ENCODE results near the gene CINP.

DNA sequence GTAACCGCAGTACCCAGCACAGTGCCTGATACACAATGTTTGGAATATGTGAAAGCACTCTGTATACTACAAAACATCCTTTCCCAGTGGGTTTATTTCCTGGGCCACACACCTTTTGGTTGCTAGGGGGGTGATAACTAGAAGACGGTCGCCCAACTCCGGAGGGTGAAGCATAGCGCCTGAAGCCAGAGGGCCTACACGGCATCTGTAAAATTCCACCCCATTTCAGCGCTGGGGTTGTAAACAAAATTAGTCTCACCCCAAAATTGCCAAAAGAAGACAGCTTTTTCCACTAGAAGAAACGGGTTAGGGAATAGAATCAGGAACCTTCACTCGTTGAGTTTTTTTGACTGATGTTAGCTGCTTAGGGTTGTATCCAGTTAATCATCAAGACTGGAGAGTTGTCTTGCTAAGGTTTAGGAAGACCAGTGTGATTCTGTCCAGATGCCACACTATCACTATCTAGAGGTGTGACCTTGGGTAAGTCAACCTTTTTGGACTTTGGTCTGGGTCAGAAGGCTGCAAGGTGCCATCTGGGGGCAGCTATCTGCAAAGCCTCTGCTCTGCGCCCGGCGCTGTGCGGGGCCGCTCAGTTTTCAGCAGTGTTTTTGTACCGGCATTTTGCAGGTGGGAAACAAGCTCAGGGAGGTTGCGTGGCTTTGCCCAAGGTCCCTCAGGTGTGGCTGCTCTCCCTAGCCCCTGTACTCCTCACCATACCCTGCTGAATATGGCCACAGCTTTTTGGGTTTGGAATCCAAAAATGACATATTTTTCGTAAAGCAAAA is 41.8 kb downstream of the CINP start:
- TF ChIP-seq, protein P1, sequence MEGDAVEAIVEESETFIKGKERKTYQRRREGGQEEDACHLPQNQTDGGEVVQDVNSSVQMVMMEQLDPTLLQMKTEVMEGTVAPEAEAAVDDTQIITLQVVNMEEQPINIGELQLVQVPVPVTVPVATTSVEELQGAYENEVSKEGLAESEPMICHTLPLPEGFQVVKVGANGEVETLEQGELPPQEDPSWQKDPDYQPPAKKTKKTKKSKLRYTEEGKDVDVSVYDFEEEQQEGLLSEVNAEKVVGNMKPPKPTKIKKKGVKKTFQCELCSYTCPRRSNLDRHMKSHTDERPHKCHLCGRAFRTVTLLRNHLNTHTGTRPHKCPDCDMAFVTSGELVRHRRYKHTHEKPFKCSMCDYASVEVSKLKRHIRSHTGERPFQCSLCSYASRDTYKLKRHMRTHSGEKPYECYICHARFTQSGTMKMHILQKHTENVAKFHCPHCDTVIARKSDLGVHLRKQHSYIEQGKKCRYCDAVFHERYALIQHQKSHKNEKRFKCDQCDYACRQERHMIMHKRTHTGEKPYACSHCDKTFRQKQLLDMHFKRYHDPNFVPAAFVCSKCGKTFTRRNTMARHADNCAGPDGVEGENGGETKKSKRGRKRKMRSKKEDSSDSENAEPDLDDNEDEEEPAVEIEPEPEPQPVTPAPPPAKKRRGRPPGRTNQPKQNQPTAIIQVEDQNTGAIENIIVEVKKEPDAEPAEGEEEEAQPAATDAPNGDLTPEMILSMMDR (IDR thresholded peaks at IDR 0.05): no peak
- no peak for TF ChIP-seq POLR2A (IDR thresholded peaks at IDR 0.05)
